Measurements from ENCODE around the gene FBN1.

Gene FBN1

DNA sequence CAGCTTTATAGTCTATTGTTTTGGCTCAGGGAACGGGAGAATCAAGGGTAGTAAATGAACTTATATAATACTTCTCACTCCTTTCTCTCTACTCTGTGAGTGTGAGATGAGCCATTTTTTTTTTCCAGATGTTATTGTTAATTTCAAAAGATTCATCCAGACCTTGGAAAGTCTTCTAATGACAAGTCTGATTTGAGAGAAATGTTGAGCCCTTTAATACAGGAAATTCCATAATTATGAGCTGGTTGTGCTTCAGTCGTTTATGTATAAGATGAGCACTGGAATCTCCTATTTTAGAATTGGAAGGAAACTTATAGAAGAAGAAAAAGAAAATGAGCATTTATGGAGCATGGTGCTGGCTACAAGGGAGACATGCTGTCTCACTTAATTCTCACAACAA, 92.0 kb downstream of the FBN1 start:
- DNase-seq (ENCODE audit: low read depth): no peak

DNA sequence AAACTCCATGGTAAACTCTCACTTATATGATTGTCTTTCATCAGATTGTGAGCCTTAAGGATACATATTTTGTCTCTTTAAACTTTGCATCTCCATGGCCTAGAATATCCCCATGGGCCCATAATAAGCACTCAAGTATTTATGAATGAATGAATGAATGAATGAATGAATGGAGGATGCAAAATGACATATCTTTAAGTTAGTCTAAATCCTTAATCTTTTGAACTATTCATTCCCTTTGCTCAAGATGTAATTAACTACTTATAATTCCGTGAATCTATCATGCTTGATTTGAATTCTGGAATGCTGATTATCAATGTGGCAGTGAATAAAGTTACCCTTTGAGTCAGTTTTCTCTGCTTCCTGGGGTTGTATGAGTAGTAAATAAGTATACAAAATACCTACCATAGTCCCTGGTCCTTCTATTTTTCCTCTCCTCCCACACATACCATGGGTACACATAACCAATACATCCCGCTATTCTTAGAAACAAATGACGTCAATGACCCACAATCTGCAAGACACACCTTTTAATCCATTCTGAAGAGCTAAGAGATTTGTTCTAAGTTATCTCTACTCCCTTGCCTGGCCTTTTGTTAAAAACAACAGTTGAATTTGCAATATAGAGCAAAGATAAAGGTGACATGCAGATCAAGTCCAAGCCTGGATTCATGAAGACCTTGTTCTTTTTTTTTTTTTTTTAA, 94.5 kb downstream of the FBN1 start:
- no peak for DNase-seq (ENCODE audit: low read depth)

GRCh38 chr15:48548455-48548854, 97.1 kb downstream of the FBN1 start:
- DNase-seq (ENCODE audit: low read depth): no peak

DNA sequence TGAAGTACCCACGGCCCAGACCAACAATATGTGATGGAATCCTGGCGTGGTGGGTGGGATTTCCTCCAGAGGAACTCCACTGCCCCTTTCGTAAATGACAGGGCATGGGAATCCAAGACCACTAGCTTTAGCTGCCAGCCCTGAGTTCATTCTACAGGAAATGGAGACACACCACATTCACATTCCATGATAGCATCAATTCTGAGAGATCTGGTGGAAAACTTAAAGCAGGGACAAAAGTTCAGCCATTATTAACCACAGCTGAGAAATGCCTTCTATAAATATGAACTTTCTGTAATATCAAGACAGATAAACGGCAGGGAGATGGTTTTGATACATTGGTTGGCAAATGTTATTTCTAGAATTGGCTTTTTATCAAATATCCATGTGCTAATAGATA, 98.2 kb downstream of the FBN1 start:
- no peak for DNase-seq (ENCODE audit: low read depth)

- no peak for DNase-seq (ENCODE audit: low read depth)
These were observed 99.2 kb downstream of the FBN1 start for GRCh38 chr15:48546296-48546695.

DNA sequence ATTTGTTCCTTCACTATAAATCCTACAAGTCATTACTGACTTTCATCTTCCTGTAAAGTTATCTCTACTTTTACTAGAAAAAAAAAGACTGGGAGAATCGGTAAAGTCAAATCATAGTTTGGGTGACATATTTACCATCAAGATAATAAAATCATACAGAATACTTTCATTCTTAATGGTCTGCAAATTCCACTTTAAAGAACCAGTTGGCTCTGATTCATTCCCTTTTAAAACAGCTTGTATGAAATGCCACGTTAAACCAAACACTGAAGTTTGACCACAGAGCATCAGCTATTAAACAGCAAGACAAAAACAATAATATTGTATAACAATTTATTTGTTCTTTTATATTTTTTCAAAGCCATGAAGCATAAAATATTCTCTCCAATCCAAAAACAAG, 100.7 kb downstream of the FBN1 start:
- no peak for DNase-seq (ENCODE audit: low read depth)

- no peak for DNase-seq (ENCODE audit: low read depth)
These were observed 103.9 kb downstream of the FBN1 start for GRCh38 chr15:48541341-48542278.

DNA sequence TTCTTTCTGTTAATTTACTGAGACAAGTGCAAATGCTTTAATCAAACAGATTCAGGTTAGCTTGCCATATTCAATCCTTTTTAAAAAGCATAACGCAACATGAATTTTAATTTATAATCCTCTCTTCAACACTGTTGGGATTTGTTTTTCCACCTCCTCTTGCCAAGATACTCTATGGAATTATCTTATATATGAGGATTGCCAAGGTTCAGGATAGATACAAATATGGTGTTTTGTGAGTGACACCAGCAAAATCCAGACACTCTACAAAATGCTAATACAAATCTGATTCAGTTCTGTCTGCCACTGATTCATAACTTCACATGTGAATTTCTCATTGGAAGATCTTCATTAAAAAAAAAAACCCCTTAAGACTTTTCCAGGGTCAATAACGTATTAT, 104.8 kb downstream of the FBN1 start:
- no peak for DNase-seq (ENCODE audit: low read depth)

DNA sequence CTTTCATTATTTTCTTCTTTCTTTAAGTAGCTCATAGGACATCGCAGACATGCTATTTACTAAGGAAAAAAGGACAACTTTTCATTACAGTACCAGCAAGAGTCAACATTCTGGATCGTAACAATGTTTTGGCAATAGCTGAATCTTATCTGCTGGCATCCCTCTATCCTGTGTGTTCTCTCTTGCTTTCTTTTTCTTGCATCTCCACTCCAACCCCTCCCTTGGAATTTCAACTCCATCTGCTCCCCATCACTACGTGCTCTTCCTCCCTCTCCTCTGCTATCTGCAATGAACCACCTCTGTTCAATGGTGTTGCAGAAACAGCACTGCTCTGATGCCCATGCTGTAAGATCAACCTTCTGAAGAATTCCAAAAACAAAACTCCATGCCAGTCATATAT, 106.6 kb downstream of the FBN1 start:
- DNase-seq (ENCODE audit: low read depth): no peak

DNA sequence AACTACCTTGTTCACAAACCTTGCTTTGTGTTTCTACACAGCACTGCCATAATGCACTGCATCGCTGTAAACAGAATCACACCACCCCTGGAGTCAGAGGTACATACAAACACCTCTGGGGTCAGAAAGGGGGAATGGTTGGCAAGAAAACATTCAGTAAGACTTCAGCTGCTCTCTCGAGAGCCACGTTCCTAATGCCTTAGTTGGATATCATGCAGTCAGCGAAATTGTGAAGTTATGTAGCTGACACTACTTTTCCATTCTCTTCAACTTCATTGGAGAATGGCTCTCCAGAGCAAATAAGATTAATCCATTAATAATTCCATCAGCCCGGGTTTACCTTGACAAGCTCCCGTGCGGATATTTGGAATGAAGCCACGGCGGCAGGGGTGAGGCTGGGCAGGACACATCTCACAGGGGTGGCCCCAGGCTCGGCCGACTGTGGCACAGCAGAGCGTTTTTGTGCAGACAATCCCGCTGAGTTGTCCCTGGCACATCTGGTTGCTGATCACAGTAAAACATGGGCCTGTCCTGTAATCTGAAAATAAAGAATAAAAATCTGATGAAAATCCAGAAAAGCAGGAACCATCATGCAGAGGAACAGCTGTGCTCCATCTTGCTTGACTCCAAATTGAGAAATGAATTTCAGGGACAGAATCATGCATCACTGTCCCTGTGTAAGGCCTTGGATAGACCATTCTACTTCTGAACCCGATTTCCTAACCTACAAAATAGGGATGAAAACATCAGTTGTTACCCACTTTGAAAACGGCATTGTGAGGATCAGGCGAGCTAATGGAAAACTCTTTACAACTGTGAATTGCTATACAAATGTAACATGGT, 108.0 kb downstream of the FBN1 start:
- DNase-seq (ENCODE audit: low read depth): no peak

- no peak for DNase-seq (ENCODE audit: low read depth)
These were observed 108.8 kb downstream of the FBN1 start for GRCh38 chr15:48536681-48537091.

GRCh38 chr15:48533982-48534381, 111.5 kb downstream of the FBN1 start:
- DNase-seq (ENCODE audit: low read depth): no peak

- no peak for DNase-seq (ENCODE audit: low read depth)
These were observed 112.6 kb downstream of the FBN1 start for GRCh38 chr15:48532946-48533345.

GRCh38 chr15:48530528-48530927, 115.0 kb downstream of the FBN1 start:
- no peak for DNase-seq (ENCODE audit: low read depth)

- no peak for DNase-seq (ENCODE audit: low read depth)
These were observed 116.6 kb downstream of the FBN1 start for GRCh38 chr15:48528921-48529320.

GRCh38 chr15:48527517-48527916, 118.0 kb downstream of the FBN1 start:
- no peak for DNase-seq (ENCODE audit: low read depth)

GRCh38 chr15:48522911-48523310, 122.6 kb downstream of the FBN1 start:
- DNase-seq (ENCODE audit: low read depth): no peak

- DNase-seq (ENCODE audit: low read depth): no peak
These were observed 123.4 kb downstream of the FBN1 start for GRCh38 chr15:48522123-48522522.

- DNase-seq (ENCODE audit: low read depth): no peak
These were observed 124.9 kb downstream of the FBN1 start for GRCh38 chr15:48520376-48521155.

- DNase-seq (ENCODE audit: low read depth): no peak
These were observed 129.4 kb downstream of the FBN1 start for GRCh38 chr15:48516121-48516520.

DNA sequence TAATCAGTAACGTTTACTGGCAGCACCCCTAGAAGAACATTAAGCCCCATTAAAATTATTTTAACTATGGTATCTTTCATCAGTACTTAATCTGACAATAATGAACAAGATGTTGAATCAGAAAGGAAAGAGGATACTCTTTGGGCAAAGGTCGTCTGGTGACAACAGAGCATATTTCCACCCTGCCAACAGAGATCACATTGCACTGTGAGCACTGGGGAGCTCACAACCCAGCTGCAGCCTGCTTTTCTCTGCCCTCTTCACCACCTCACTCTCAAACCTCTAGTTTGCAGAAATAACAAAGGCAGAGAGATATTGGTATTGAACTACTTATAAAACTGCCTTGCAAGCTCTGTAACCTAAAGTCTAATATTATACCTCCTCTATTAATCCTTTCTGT, 130.0 kb downstream of the FBN1 start:
- DNase-seq (ENCODE audit: low read depth): no peak
